GM12878 (cell line): ENCODE data around the gene ADAM10. TPM values are rescaled to one million over a fixed set of nuclear protein-coding genes. Genes with fewer than 3 reads are reported as not detected.

ENCODE experiments used
- ATAC-seq: fragments of 200-7000 bp; cut with Tn5 transposase; 3 replicates; pipeline ENCODE4 v1.9.1; 2020; ENCODE audit warnings: mild to moderate bottlenecking, moderate library complexity
- BruUV-seq: library from RNA; stranded (reverse); fragments of 400-500 nt; replicated peaks from 2 replicates; lab custom pipeline; 2021; lab: Mats Ljungman, UMichigan
- CTCF ChIA-PET: fragments of 300-600 bp; sonication (Branson Sonifier 250); formaldehyde crosslinking; extraction: SDS; loops from one replicate; lab custom pipeline; 2021; ENCODE audit warnings: inconsistent platforms; lab: Yijun Ruan, JAX
- POLR2A ChIA-PET: fragments of 350-600 bp; formaldehyde crosslinking; extraction: SDS; loops from one replicate; lab custom pipeline; 2021; ENCODE audit warnings: inconsistent platforms; lab: Charles Lee
- RAD21 ChIA-PET: fragments of 300-600 bp; sonication (Branson Sonifier 250); formaldehyde crosslinking; loops from one replicate; lab custom pipeline; 2023; ENCODE audit warnings: antibody characterized with exemption; ENCODE audit not compliant: unreplicated experiment; lab: Charles Lee
- SMC1A ChIA-PET: fragments of 300-600 bp; sonication (Branson Sonifier 250); formaldehyde crosslinking; loops from one replicate; lab custom pipeline; 2023; ENCODE audit not compliant: unreplicated experiment, uncharacterized antibody; lab: Charles Lee
- DNase-seq: peaks from one replicate; pipeline ENCODE4 v3.0.0-alpha.2; 2011; ENCODE audit warnings: low read depth, low spot score
- FAIRE-seq: peaks from 3 replicates; lab custom pipeline; 2011; peaks lifted over from hg19 to GRCh38; lab: Jason Lieb, UNC
- H2AFZ ChIP-seq: 2 replicates; pipeline ENCODE4 v1.6.0; 2011; ENCODE audit warnings: low read depth, low read length, control low read depth; ENCODE audit not compliant: control insufficient read depth
- H3K27ac ChIP-seq: 2 replicates; pipeline ENCODE4 v1.5.1; 2011; ENCODE audit warnings: control low read depth; ENCODE audit not compliant: control insufficient read depth, insufficient read depth
- H3K27me3 ChIP-seq, 2 experiments: replicated peaks in 1 of 2; 2 replicates each; pipeline versions ENCODE4 v1.6.0 to v1.6.1; 2011; ENCODE audit warnings: low read length in 1 of 2; ENCODE audit not compliant: control insufficient read depth in 2 of 2, insufficient read depth in 2 of 2
- H3K36me3 ChIP-seq, 2 experiments: 2 replicates each; pipeline ENCODE4 v1.5.1; 2011; ENCODE audit warnings: low read length in 1 of 2; ENCODE audit not compliant: control insufficient read depth in 2 of 2, insufficient read depth in 2 of 2
- H3K4me1 ChIP-seq: 2 replicates; pipeline ENCODE4 v1.6.1; 2011; ENCODE audit warnings: mild to moderate bottlenecking, low read length, moderate library complexity, mixed read lengths; ENCODE audit not compliant: control insufficient read depth, insufficient read depth
- H3K4me2 ChIP-seq: 2 replicates; pipeline ENCODE4 v1.6.0; 2011; ENCODE audit warnings: control low read depth; ENCODE audit not compliant: control insufficient read depth, insufficient read depth
- H3K4me3 ChIP-seq: fragments of 200-600 bp; sonication (generic); 2 replicates; pipeline ENCODE4 v1.5.1; 2016
- H3K79me2 ChIP-seq: 2 replicates; pipeline ENCODE4 v1.6.0; 2011; ENCODE audit warnings: low read length; ENCODE audit not compliant: control insufficient read depth, insufficient read depth
- H3K9ac ChIP-seq: 2 replicates; pipeline ENCODE4 v1.8.0; 2011; ENCODE audit warnings: low read length, control low read depth, mixed read lengths; ENCODE audit not compliant: control insufficient read depth, insufficient read depth
- H3K9me3 ChIP-seq: replicated peaks from 3 replicates; pipeline ENCODE4 v1.5.1; 2011; ENCODE audit warnings: mild to moderate bottlenecking, low read length; ENCODE audit not compliant: control insufficient read depth, insufficient read depth
- H4K20me1 ChIP-seq: 2 replicates; pipeline ENCODE4 v1.6.0; 2011; ENCODE audit not compliant: control insufficient read depth, insufficient read depth
- CBX3 ChIP-seq: fragments of 200-600 bp; sonication (generic); IDR thresholded peaks from 2 replicates; pipeline ENCODE4 v1.6.1; 2016; ENCODE audit warnings: low read depth, borderline replicate concordance
- E4F1 ChIP-seq: fragments of 450-650 bp; IDR thresholded peaks from 2 replicates; pipeline ENCODE4 v1.6.1; 2018; ENCODE audit warnings: borderline replicate concordance, mild to moderate bottlenecking; ENCODE audit not compliant: partially characterized antibody
- HDAC6 ChIP-seq: fragments of 200-600 bp; sonication (generic); IDR thresholded peaks from one replicate; pipeline ENCODE4 v1.8.0; 2017; ENCODE audit warnings: antibody characterized with exemption; ENCODE audit not compliant: unreplicated experiment
- JUND ChIP-seq: IDR thresholded peaks from 2 replicates; pipeline ENCODE4 v1.6.1; 2012; ENCODE audit warnings: low read depth, mild to moderate bottlenecking, low read length, improper control_type of control experiment, moderate library complexity
- KLF5 ChIP-seq: fragments of 450-650 bp; IDR thresholded peaks from 2 replicates; pipeline ENCODE4 v1.6.1; 2014; ENCODE audit warnings: mild to moderate bottlenecking; ENCODE audit not compliant: partially characterized antibody
- NBN ChIP-seq: fragments of 450-650 bp; IDR thresholded peaks from 2 replicates; pipeline ENCODE4 v1.6.1; 2016
- NRF1 ChIP-seq: conservative IDR thresholded peaks from 2 replicates; pipeline ENCODE4 v1.6.1; 2011; ENCODE audit warnings: mild to moderate bottlenecking, low read depth, low read length, improper control_type of control experiment
- PAX8 ChIP-seq: fragments of 450-650 bp; IDR thresholded peaks from 2 replicates; pipeline ENCODE4 v1.6.1; 2017; ENCODE audit warnings: mild to moderate bottlenecking, moderate library complexity
- SP1 ChIP-seq: IDR thresholded peaks from one replicate; pipeline ENCODE4 v1.6.1; 2011; ENCODE audit warnings: low read depth, low read length
- WGBS: methylation state at CpG from one replicate; pipeline ENCODE4 v1.1.6; 2016; ENCODE audit warnings: low lambda C conversion rate; ENCODE audit not compliant: insufficient replicate concordance, insufficient coverage; ENCODE audit errors: missing lambda C conversion rate; 5-methylcytosine and 5-hydroxymethylcytosine counted together
- in situ Hi-C: fragments of 300-500 bp; cut with MboI; formaldehyde crosslinking; loops from 9 replicates; pipeline ENCODE4 v1.14.3; 2018; ENCODE audit warnings: mixed read lengths
- intact Hi-C: fragments of 100-400 bp; cut with micrococcal nuclease; formaldehyde crosslinking; loops from one replicate; pipeline ENCODE4 v1.14.2; 2022; ENCODE audit not compliant: unreplicated experiment
- polyA plus RNA-seq, 11 experiments: library from polyadenylated mRNA; depleted of rRNA in 4 of 11; unstranded in 6 of 11; stranded (reverse) in 5 of 11; fragments of >200 nt; fragmentation: Nextera tagmentation in 4 of 11; fragmentation: Illumina TruSeq in 1 of 11; extraction: Ambion mirVana in 4 of 11; extraction: Trizol in 1 of 11; gene quantifications; 1 replicate in 1 of 11; 2 replicates in 10 of 11; pipeline versions ENCODE4 v1.2.1 to v1.2.3, GENCODE V29; 2011 to 2016; ENCODE audit warnings: inconsistent platforms in 2 of 11, missing spikeins in 2 of 11, low read depth in 1 of 11
- total RNA-seq, 4 experiments: library from RNA; depleted of rRNA in 3 of 4; stranded (reverse); fragments of >200 nt in 3 of 4; fragmentation: Illumina TruSeq in 1 of 4; extraction: Trizol in 1 of 4; gene quantifications; 2 replicates each; pipeline versions ENCODE4 v1.2.1 to v1.2.3, GENCODE V29; 2013 to 2021

The ADAM10 gene
- total and polyA plus RNA-seq, 10 of the 15 experiments (the other 5 are each of a cell fraction or from before 2014, with no cell fraction given), result 10.0 to 88.9 (median 51.7) TPM

- Histone ChIP-seq H3K4me3 (no peak overlapping the region), H3K79me2 (peaks cover 24% of the 10 kb centered on the region), H3K27me3 (no peaks in the 10 kb centered on the region), H2AFZ (no peak overlapping the region), H3K9ac (no peak overlapping the region), H3K9me3 (no peaks in the 10 kb centered on the region; the same call in 1 of the 3 replicates), H3K4me2 (no peak overlapping the region), H3K27ac (no peak overlapping the region), H4K20me1 (no peaks in the 10 kb centered on the region), H3K4me1 (peaks cover 3% of the 10 kb centered on the region; the same call in 1 of the 2 replicates)
- FAIRE-seq, result no peak
- intact Hi-C loops (no loop called here), in situ Hi-C loops (no loop called here)
- POLR2A ChIA-PET, result no interaction called here
- SMC1A ChIA-PET, result no interaction called here
- CTCF ChIA-PET, result no interaction called here
- 100% methylated on average over 2 of the region's 2 CpGs for WGBS
- no TSS peak for BruUV-seq
- RAD21 ChIA-PET, result no interaction called here
- no peak for TF ChIP-seq CBX3
- TF ChIP-seq NBN, result no peak
- no peak for TF ChIP-seq E4F1
- no peak for TF ChIP-seq JUND
- no peak for TF ChIP-seq PAX8
- no peak for TF ChIP-seq HDAC6
- no peak for TF ChIP-seq SP1
- no peak for TF ChIP-seq KLF5
- no peak for TF ChIP-seq NRF1
- TF ChIP-seq, all 136 proteins: peak for 0
- H3K36me3 ChIP-seq, result no peaks in the 10 kb centered on the region; a peak in 2 of 4 replicates
- DNase-seq, result no peak
- no peak for ATAC-seq
Observed at GRCh38 chr15:58717357-58717756, 32.1 kb downstream of the ADAM10 start.
